ENCODE data around the gene JPT2. TPM values are rescaled to one million over a fixed set of nuclear protein-coding genes. Genes with fewer than 3 reads are reported as not detected.

JPT2 gene
- total and polyA plus RNA-seq, 8 donors = 13.4 to 118 (median 37.1) TPM

GRCh38 chr16:1651094-1651973 is 26.7 kb upstream of the JPT2 start:
- Histone ChIP-seq H3K4me3 (no peak overlapping the region), H3K27me3 (no peaks in the 10 kb centered on the region), H3K27ac (no peak overlapping the region), H3K36me3 (peaks cover 36 to 89% (median 83%) of the 10 kb centered on the region in 4 donors), H3K4me1 (peaks cover 0 to under 1% (median 0%) of the 10 kb centered on the region in 4 donors), H3K9me3 (no peaks in the 10 kb centered on the region)
- WGBS, 5 donors = 91 to 96% (median 92%) methylated on average over 12 of the region's 12 CpGs
- intact Hi-C loops (cut with DNase I; ENCODE audit: low total_unique reads) = no loop called here
- peak in 1 of 2 donors; percentile 21 for DNase-seq
- TF ChIP-seq EP300 (IDR thresholded peaks at IDR 0.05) (no peak), CTCF (IDR thresholded peaks at IDR 0.05) (no peak), POLR2A (IDR thresholded peaks at IDR 0.05) (no peak), POLR2AphosphoS5 (IDR thresholded peaks at IDR 0.05) (no peak)

- Histone ChIP-seq H3K27me3 (no peaks in the 10 kb centered on the region), H3K27ac (no peak overlapping the region), H3K4me1 (peaks cover 0 to 2% (median 0%) of the 10 kb centered on the region in 4 donors), H3K4me3 (no peak overlapping the region), H3K9me3 (no peaks in the 10 kb centered on the region), H3K36me3 (peaks cover 41 to 89% (median 83%) of the 10 kb centered on the region in 4 donors)
- TF ChIP-seq CTCF (IDR thresholded peaks at IDR 0.05) (no peak), POLR2AphosphoS5 (IDR thresholded peaks at IDR 0.05) (no peak), EP300 (IDR thresholded peaks at IDR 0.05) (no peak), POLR2A (IDR thresholded peaks at IDR 0.05) (no peak)
- DNase-seq = no peak
- 92 to 100% (median 97%) methylated on average over 1 of the region's 1 CpG for WGBS, 5 donors
- intact Hi-C loops (cut with DNase I; ENCODE audit: low total_unique reads) = no loop called here
Observed at GRCh38 chr16:1651974-1652312, 26.1 kb upstream of the JPT2 start.

- H3K36me3 ChIP-seq = peaks cover 41 to 89% (median 83%) of the 10 kb centered on the region in 4 donors
- DNase-seq = no peak
- H3K27me3 ChIP-seq = no peaks in the 10 kb centered on the region
- intact Hi-C loops (cut with DNase I; ENCODE audit: low total_unique reads) = no loop called here
- peaks cover 0 to 5% (median 0%) of the 10 kb centered on the region in 4 donors for H3K4me1 ChIP-seq
- WGBS, 5 donors = 93 to 97% (median 96%) methylated on average over 14 to 15 of the region's 15 CpGs
- H3K4me3 ChIP-seq = no peak overlapping the region
- H3K27ac ChIP-seq = no peak overlapping the region
- no peaks in the 10 kb centered on the region for H3K9me3 ChIP-seq
- no peak for TF ChIP-seq CTCF (IDR thresholded peaks at IDR 0.05)
- TF ChIP-seq POLR2A (IDR thresholded peaks at IDR 0.05) = no peak
- TF ChIP-seq EP300 (IDR thresholded peaks at IDR 0.05) = no peak
- TF ChIP-seq POLR2AphosphoS5 (IDR thresholded peaks at IDR 0.05) = no peak
Observed at GRCh38 chr16:1653023-1653422, 25.1 kb upstream of the JPT2 start.

GRCh38 chr16:1654505-1655268 is 23.4 kb upstream of the JPT2 start:
- H3K36me3 ChIP-seq = peaks cover 41 to 98% (median 93%) of the 10 kb centered on the region in 4 donors
- no peak overlapping the region for H3K27ac ChIP-seq
- no peak overlapping the region for H3K4me3 ChIP-seq

More at GRCh38 chr16:1654505-1655268, 23.4 kb upstream of the JPT2 start:
- Histone ChIP-seq H3K9me3 (no peaks in the 10 kb centered on the region), H3K27me3 (no peaks in the 10 kb centered on the region), H3K4me1 (peaks cover 0 to 5% (median 0%) of the 10 kb centered on the region in 4 donors)
- DNase-seq = no peak
- 79 to 88% (median 83%) methylated on average over 32 of the region's 32 CpGs for WGBS, 5 donors
- TF ChIP-seq EP300 (IDR thresholded peaks at IDR 0.05) (no peak), CTCF (IDR thresholded peaks at IDR 0.05) (no peak), POLR2AphosphoS5 (IDR thresholded peaks at IDR 0.05) (no peak), POLR2A (IDR thresholded peaks at IDR 0.05) (no peak)
- intact Hi-C loops (cut with DNase I; ENCODE audit: low total_unique reads) = no loop called here
